Measurements from ENCODE around the gene BDH1. TPM values are rescaled to one million over a fixed set of nuclear protein-coding genes. Genes with fewer than 3 reads are reported as not detected.

The BDH1 gene
- total RNA-seq, 4 donors from 2014 or later, result 127 to 258 (median 197) TPM

DNA sequence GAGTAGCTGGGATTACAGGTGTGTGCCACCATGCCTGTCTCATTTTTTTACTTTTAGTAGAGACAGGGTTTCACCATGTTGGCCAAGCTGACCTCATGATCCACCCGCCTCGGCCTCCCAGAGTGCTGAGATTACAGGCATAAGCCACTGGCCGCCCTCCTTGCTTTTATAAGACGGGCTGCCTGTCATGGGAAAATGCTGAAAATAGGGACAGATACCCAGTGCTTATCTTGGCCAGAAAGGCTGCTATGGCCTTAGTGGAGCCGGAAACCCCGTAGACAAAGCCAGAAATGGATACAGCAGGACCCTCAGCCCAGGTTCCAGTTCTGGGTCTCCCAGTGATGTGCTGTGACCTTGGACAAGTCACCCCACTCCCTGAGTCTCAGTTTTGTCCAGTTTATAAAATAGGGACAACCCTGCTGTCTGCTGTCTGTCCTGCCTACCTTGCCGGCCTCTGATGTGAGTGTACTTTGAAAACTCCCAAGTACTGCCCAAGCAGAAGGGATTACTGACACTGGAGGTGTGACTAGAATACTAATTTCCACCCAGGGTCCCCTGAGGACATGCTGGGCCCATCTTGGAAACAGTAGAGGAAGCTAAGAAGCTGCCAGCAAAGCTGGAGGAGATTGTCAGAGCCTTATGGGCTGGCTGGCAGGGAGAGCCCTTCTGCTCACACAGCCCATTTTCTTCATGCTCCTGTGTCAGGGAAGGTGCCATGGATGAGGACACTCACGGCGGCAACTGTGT, 59.6 kb downstream of the BDH1 start:
- in situ Hi-C loops (cut with MboI; ENCODE audit: low pct_ligation_motif_present in 1 of 4, low pct_unique_long_range_greater_than_20kb in 1 of 4, low sequenced_read_pairs in 3 of 4), result no loop called here
- H3K9me3 ChIP-seq, result no peaks in the 10 kb centered on the region

DNA sequence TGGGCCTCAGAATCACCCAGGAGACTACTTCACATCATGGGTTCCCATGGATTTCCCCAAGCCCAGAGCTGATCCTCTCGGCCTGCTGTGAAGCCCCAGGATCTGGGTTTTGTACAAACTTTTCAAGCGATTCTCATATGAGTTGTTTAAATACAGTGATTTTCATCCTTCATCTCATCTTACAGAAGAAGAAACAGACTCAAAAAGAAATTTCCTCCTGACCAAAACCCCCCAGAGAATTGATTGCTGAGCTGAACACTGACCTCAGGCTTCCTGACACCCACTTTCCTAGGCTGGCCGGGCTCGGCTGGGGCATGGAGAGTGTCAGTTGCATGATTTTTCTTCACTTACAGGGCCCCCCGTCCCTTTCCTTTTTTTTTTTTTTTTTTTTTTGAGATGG, 60.3 kb downstream of the BDH1 start:
- Histone ChIP-seq H3K9me3 (no peaks in the 10 kb centered on the region), H3K36me3 (no peaks in the 10 kb centered on the region), H3K4me1 (peaks cover 4 to 33% (median 20%) of the 10 kb centered on the region in 4 donors), H3K27ac (peak overlapping the region; percentile 68 to 77 (median 73)), H3K4me3 (no peak overlapping the region), H3K27me3 (no peaks in the 10 kb centered on the region)
- WGBS, 2 donors (ENCODE audit: low coverage in 1 of 2), result 75 to 82% methylated on average over 3 to 5 of the region's 5 CpGs
- in situ Hi-C loops (cut with MboI; ENCODE audit: low pct_ligation_motif_present in 1 of 4, low pct_unique_long_range_greater_than_20kb in 1 of 4, low sequenced_read_pairs in 3 of 4) (no loop called here), intact Hi-C loops (cut with DNase I; ENCODE audit: low total_unique reads) (no loop called here)
- no peak for TF ChIP-seq POLR2AphosphoS5 (IDR thresholded peaks at IDR 0.05)
- TF ChIP-seq POLR2A (IDR thresholded peaks at IDR 0.05), result no peak
- TF ChIP-seq EP300 (IDR thresholded peaks at IDR 0.05; ENCODE audit: low read depth), result no peak
- TF ChIP-seq, protein P1, sequence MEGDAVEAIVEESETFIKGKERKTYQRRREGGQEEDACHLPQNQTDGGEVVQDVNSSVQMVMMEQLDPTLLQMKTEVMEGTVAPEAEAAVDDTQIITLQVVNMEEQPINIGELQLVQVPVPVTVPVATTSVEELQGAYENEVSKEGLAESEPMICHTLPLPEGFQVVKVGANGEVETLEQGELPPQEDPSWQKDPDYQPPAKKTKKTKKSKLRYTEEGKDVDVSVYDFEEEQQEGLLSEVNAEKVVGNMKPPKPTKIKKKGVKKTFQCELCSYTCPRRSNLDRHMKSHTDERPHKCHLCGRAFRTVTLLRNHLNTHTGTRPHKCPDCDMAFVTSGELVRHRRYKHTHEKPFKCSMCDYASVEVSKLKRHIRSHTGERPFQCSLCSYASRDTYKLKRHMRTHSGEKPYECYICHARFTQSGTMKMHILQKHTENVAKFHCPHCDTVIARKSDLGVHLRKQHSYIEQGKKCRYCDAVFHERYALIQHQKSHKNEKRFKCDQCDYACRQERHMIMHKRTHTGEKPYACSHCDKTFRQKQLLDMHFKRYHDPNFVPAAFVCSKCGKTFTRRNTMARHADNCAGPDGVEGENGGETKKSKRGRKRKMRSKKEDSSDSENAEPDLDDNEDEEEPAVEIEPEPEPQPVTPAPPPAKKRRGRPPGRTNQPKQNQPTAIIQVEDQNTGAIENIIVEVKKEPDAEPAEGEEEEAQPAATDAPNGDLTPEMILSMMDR (IDR thresholded peaks at IDR 0.05), result no peak
- no peak for DNase-seq

More for the DNA sequence above, 59.6 kb downstream of the BDH1 start:
- Histone ChIP-seq H3K4me3 (no peak overlapping the region), H3K27me3 (no peaks in the 10 kb centered on the region), H3K4me1 (peaks cover 4 to 37% (median 26%) of the 10 kb centered on the region in 4 donors), H3K27ac (no peak overlapping the region), H3K36me3 (no peaks in the 10 kb centered on the region)
- intact Hi-C loops (cut with DNase I; ENCODE audit: low total_unique reads), result no loop called here
- no peak for DNase-seq
- no peak for TF ChIP-seq POLR2A (IDR thresholded peaks at IDR 0.05)
- TF ChIP-seq EP300 (IDR thresholded peaks at IDR 0.05; ENCODE audit: low read depth), result no peak
- TF ChIP-seq, protein P1 (IDR thresholded peaks at IDR 0.05), result no peak
- TF ChIP-seq POLR2AphosphoS5 (IDR thresholded peaks at IDR 0.05), result no peak
- WGBS, 2 donors (ENCODE audit: low coverage in 1 of 2), result 89% methylated on average over 9 of the region's 9 CpGs; no CpG with 5 or more reads in 1 of the 2 donors

DNA sequence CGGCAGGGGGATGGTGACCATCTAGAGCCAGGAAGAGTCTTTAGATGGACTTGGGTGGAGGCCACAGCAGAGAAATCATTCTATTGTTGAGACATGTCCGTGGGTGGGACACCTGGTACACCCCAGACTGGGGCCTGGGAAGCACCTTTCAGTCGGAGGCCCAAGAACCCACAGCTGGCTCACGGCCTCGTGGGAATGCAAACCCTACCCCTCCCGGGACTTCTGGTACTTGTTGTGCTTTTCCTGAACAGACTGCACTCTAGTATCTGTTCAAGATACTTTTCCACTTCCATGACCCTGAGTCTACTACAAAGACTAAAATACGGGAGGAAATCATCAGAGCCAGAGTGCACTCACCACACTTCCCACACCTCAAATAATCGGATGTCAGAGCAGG, 60.7 kb downstream of the BDH1 start:
- in situ Hi-C loops (cut with MboI; ENCODE audit: low pct_ligation_motif_present in 1 of 4, low pct_unique_long_range_greater_than_20kb in 1 of 4, low sequenced_read_pairs in 3 of 4) (no loop called here), intact Hi-C loops (cut with DNase I; ENCODE audit: low total_unique reads) (no loop called here)
- Histone ChIP-seq H3K9me3 (no peaks in the 10 kb centered on the region), H3K27ac (peak overlapping the region; percentile 68 to 77 (median 73)), H3K27me3 (no peaks in the 10 kb centered on the region), H3K4me3 (no peak overlapping the region), H3K36me3 (no peaks in the 10 kb centered on the region), H3K4me1 (peaks cover 4 to 30% (median 18%) of the 10 kb centered on the region in 4 donors)
- DNase-seq, result no peak
- 55 to 62% methylated on average over 4 to 7 of the region's 8 CpGs for WGBS, 2 donors (ENCODE audit: low coverage in 1 of 2)
- TF ChIP-seq POLR2AphosphoS5 (IDR thresholded peaks at IDR 0.05), result no peak
- no peak for TF ChIP-seq POLR2A (IDR thresholded peaks at IDR 0.05)
- no peak for TF ChIP-seq EP300 (IDR thresholded peaks at IDR 0.05; ENCODE audit: low read depth)
- TF ChIP-seq, protein P1 (IDR thresholded peaks at IDR 0.05), result no peak

DNA sequence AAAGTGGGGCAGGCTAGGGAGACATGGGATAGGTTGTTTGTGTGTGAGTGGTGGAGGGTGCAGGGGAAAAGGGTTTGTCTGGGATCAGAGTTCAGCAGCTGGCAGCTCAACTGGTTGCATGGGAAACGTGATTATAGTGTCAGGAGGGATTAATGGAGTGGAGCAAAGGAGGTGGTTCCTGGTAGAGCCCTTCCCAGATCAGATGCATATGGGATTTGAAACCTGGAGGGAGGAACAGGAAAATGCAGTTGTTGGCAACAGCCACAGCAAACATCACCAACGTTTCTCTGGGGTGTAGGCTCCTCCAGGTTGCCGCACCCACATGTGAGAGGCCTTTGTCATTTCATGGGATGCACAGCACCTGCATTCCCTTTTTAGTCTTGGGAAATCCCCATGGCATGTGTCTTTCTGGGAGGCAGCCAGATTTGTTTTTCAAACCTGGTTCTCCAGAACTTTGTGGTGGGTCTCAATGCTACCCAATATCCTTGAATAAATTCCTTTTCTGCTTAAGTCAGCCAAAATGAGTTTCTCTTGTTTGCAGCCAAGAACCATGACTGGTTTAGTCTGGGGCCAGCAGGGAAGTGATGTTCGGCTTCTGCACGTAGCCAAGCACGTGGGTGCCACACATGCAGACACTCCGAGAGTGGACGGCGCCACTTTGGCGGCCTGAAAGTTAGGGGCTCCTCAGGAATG, 61.3 kb downstream of the BDH1 start:
- no peaks in the 10 kb centered on the region for H3K9me3 ChIP-seq
- no peaks in the 10 kb centered on the region for H3K36me3 ChIP-seq
- peak; percentile 75 for DNase-seq
- TF ChIP-seq, protein P1 (IDR thresholded peaks at IDR 0.05), result peak in 2 of 5 experiments; percentile 12 to 17
- TF ChIP-seq POLR2AphosphoS5 (IDR thresholded peaks at IDR 0.05) (peak in 1 of 3 donors; percentile 38), POLR2A (IDR thresholded peaks at IDR 0.05) (no peak), EP300 (IDR thresholded peaks at IDR 0.05; ENCODE audit: low read depth) (no peak)
- WGBS, 2 donors (ENCODE audit: low coverage in 1 of 2), result 41 to 67% methylated on average over 7 to 10 of the region's 10 CpGs
- H3K27ac ChIP-seq, result peak overlapping the region; percentile 68 to 77 (median 73)
- H3K4me3 ChIP-seq, result no peak overlapping the region
- H3K27me3 ChIP-seq, result no peaks in the 10 kb centered on the region
- in situ Hi-C loops (cut with MboI; ENCODE audit: low pct_ligation_motif_present in 1 of 4, low pct_unique_long_range_greater_than_20kb in 1 of 4, low sequenced_read_pairs in 3 of 4), result no loop called here
- intact Hi-C loops (cut with DNase I; ENCODE audit: low total_unique reads), result no loop called here
- H3K4me1 ChIP-seq, result peaks cover 4 to 25% (median 15%) of the 10 kb centered on the region in 4 donors
